ENCODE measurements around the gene PTOV1.

Gene PTOV1

DNA sequence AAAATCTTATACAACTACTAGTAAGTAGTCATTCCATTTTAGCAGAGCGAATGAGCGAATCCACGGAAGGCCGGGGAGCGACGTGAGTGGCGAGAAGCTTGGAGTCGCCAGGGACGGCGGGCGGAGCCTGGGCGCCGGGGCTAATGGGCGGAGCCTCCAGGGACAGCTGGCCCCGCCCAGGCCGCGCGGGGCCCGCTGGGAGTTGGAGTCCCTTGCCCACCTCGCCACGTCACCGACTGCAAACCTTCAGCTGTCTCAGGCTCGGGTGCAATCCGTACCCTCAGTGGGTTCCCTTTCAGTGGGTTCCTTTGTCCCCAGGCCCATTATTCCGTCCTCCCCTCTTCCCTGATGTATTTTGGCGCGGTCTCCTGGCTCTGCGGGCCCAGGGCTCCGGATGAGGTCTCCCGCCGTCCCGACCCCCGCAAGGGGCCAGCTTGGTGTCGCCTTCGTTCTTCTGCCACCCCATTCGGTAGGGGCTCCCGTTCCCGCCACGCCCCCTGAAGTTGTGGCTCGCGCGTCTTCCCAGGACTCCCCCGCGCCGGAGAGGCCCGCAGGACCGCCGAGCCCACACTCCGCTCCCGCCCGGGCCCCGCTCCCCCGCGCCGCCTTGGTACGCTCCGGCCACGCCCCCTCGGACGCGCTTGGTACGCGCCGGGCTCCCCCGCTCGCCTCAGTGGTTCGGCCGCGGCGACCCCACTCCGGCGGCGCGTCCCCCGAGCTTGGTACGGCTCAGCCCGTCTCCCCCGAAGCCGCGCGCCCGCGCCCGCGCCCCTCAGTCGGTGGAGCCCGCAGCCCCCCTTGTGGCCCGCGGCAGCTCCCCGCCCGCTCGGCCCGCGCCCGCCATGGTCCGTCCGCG is at the start of gene PTOV1:
PTOV1 (plus strand) TSS at position 673 of the 856 bp plus-strand sequence.
- DNase-seq (ENCODE audit: low spot score) = peak; percentile 95

DNA sequence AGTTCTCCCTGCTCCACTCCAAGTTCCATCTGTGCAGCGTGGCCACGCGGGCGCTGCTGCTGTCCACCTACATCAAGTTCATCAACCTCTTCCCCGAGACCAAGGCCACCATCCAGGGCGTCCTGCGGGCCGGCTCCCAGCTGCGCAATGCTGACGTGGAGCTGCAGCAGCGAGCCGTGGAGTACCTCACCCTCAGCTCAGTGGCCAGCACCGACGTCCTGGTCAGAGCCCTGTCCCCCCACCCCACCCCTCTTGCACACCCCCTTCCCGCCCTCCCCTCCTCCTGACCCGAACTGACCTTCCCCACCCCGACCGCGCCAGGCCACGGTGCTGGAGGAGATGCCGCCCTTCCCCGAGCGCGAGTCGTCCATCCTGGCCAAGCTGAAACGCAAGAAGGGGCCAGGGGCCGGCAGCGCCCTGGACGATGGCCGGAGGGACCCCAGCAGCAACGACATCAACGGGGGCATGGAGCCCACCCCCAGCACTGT is 49.5 kb upstream of the PTOV1 start:
- no peak for DNase-seq (ENCODE audit: low spot score)

DNA sequence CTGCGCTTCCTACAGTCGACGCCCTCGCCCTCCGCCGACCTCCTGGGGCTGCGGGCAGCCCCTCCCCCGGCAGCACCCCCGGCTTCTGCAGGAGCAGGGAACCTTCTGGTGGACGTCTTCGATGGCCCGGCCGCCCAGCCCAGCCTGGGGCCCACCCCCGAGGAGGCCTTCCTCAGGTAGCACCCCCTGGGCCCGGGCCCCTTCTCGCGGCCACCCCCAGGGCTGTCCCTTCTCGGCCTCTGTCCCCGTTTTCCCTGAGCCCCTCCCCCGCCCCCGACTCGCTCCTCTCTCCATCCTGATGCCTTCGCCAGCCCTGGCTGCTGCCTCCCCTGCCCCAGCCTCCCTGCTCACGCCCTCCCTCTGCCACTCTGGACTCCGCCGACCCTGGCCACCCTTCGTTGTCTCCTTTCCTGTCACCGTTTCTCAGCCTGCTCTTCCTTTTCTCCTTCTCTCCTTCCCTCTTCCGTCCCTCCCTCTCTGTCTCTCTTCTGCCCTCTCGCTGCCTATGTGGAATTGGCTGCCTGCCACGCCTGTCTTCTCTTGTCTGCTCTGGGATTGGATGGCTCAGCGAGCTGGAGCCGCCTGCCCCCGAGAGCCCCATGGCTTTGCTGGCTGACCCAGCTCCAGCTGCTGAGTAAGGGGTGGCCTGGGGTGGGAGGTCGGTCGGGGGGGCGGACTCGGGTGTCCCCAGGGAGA is 48.8 kb upstream of the PTOV1 start:
- DNase-seq (ENCODE audit: low spot score) = peak; percentile 95

DNA sequence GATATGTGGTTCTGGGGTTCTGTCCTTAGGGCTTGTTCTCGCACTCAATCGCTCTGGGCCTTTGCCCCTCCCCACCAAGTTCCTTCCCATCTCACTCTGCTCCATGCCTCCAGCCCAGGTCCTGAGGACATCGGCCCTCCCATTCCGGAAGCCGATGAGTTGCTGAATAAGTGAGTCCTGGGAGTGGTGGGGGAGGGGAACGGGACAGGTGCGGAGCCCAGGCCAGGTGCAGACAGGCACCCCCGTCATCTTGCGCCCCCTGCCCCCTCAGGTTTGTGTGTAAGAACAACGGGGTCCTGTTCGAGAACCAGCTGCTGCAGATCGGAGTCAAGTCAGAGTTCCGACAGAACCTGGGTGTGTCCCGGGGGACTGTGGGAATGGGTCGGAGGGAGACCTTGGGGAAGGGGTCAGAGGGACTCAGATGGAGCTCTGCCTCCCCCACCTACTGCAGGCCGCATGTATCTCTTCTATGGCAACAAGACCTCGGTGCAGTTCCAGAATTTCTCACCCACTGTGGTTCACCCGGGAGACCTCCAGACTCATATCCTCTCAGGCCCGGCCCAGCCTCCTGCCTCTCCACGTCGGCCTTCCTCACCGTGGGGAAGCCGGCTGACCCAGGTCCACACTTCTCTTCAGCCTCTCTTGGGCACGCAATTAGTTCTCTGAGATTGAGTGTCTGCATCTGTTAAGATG is 48.0 kb upstream of the PTOV1 start:
- DNase-seq (ENCODE audit: low spot score) = no peak

DNA sequence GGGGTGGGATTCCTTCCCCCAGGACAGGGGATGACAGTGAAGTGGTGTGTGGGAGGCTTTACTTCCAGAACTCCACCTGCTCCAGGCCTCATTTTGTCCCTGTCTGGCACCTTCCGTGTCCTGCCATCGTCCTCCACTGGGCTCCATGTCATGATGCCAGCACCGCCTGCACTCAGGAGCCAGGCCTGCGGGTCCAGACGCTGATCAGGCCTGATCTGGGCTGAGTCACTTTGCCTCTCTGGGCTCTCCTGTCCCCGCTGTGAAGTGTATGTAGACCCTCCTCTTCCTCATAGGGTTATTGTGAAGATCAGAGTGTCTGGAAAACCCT is 47.5 kb upstream of the PTOV1 start:
- DNase-seq (ENCODE audit: low spot score) = no peak

DNA sequence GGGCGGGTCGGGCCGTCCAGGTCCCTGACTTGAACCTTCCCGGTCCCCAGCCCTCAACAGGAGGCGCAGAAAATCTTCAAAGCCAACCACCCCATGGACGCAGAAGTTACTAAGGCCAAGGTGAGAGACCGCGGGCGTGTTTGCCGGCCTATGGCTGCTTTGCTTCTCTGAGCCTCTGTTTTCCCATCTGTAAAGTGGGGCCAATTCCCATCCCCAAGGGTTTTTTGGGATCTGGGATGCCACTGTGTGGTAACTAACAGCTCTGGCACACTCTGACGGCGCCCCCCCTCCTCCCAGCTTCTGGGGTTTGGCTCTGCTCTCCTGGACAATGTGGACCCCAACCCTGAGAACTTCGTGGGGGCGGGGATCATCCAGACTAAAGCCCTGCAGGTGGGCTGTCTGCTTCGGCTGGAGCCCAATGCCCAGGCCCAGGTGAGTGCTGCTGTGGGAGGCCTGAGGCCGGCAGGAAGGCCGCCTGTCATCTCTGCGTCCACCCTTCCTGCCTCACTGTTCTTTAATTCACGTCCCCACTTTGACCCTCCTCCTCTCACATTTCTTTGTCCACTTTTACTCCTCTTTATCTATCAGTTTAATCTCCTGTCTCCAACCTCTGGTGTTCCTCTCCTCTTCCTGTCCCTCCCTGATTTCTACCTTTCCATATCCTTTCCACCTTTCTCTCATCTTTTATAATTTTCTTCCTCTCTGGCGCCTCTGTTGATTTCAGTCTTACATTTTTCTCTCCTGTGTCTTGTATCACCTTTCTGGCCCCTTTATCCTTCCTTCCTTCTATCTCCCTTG is 44.9 kb upstream of the PTOV1 start:
- no peak for DNase-seq (ENCODE audit: low spot score)

DNA sequence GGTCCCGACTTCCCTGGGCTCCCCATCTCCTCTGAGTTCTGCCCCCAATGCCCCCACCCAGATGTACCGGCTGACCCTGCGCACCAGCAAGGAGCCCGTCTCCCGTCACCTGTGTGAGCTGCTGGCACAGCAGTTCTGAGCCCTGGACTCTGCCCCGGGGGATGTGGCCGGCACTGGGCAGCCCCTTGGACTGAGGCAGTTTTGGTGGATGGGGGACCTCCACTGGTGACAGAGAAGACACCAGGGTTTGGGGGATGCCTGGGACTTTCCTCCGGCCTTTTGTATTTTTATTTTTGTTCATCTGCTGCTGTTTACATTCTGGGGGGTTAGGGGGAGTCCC is 44.4 kb upstream of the PTOV1 start:
- DNase-seq (ENCODE audit: low spot score) = no peak

DNA sequence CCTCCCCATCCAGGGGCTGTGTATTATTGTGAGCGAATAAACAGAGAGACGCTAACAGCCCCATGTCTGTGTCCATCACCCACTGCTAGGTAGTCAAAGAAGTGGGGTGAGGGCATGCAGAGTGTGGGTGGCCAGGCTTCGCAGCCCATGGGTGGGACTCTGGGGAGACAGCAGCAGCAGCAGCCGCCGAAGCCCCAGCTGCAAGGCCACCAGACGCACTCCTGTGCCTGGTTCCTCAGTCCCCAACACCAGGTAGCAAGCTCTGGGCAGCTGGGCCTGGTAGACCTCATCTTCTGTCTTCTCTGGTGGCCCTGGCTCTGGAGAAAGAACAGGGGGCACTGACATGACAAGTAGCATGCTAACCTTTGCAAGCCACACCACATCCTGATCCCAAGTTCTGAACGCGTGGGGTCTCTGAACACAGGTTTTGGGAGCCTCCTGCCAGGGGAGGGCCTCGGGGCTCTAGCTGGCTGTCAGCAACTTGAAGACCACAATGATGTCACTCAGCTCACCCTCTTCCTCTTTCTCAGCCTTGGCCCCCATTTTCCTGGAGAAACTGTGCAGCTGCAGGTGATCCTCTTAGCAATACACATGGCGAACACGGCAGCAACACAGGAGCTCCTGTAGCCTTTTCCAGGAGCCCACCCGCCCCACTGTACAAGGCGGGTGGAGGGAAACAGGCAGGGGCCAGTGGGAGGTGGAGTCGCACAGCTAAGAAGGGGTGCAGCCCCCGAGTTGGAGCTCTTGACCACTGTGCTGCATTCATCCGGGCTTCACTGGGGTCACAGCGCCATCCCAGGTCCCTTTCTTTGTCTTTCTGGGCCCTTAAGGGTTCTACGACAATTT is 43.7 kb upstream of the PTOV1 start:
- peak; percentile 19 for DNase-seq (ENCODE audit: low spot score)

DNA sequence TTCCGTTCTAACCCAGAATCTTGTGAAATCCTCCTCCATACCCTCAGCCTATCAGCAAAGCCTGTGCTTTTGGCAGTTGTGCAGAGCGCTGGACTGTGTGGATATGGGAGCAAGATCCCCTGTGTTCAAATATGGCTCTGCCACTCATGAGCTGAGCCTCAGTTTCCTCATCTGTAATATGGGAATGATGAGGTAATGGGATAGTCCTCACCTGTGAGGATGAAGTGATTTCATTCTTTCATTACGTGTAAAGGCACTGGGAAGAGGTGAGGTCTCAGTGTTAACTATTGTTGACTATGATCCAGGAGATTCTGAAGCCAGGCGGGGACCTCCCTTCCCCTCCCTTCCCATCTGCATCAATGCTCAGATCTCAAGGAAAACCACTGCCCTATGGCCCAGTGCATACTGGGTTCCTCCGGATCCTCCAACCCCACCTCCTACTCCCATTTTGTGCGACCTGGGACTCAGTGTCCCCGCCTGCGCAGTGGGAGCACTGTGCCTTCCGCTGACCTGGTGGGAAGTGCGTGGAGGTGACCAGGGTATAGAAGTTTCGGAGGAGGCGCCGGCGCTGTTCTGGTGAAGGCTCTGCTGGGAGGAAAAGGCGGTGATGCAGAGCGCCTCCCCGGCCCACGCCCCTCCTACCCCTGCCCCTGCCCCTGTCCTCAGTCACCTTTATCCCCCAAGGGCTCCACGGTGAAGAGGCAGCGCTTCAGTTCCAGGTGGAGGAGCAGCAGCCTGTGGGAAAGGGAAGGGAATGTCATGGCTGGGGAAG is 42.9 kb upstream of the PTOV1 start:
- DNase-seq (ENCODE audit: low spot score) = no peak

DNA sequence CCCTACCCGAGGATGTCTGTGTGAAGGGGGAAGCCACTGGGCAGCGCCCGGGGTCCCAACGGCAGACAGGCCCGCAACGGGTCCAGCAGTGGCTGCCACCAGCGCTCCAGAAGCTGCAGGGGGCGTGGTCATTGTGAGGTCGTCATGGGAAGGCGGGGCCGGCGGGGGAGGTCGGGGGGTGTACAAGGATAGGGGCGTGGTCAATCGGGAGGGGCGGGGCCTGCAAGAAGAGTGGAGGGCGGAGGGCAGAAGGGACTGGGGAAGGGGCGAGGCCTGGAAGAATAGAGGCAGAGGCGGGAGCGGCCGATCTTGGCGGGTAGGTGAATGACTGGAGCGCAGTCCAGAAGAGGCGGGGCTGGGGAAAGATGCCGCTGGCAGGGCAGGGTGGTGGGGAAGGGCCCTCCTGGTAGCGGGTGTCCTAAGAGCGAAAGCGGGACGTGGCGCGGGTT is 42.2 kb upstream of the PTOV1 start:
- peak; percentile 82 for DNase-seq (ENCODE audit: low spot score)

DNA sequence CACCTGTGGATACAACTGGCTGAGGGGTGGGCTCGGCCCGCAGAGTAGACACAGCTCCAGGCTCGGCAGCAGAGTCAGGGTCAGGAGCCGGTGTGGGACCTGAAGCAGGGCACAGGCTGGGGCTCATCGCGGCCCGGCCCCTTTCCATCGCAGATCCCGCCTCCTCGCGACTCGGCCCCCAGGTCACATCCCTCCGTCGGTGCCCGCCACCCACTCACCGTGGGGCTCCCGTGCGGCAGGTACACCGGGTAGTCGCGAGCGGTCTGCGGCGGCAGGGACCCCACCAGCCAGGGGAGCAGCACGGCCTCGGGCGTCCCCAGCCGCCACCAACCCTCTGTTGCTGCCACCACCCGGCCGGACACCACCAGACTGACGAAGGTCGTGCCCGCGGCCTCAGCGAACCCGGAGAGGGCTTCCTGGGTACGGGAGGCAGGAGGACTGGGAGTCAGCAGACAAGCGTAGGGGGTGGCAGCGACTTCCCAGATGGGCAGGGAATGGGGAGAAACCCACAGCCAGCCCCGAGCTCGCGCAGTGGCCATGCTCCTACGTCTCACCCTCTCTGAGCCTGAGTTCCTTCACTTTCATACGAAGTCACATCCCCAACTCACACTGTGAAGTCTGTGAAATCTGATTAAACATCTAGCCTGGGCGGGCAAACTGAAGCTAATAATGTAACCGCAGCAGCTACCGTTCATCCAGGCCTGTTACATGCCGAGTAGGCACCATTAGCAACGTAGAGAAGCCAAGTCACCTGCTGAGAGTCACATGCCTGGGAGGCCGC is 41.6 kb upstream of the PTOV1 start:
- peak; percentile 36 for DNase-seq (ENCODE audit: low spot score)

DNA sequence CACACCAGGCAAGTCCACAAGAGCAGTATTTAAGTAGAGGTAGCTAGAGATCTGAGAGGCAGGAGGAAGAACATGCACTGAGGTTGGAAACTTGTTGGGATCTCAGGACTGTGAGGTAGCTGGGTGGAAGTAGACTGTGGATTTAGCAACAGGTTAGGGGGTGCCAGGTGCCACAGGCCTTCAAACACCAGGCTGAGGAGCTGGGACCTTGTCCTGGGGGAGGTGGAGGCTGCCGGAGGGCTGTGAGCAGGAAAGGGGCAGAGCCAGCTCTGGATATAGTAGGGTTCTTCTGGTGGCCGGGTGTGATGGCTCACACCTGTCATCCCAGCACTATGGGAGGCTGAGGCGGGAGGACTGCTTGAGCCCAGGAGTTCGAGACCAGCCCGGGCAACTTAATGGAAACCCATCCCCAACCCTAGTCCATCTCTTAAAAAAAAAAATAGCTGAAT is 41.0 kb upstream of the PTOV1 start:
- DNase-seq (ENCODE audit: low spot score) = no peak

DNA sequence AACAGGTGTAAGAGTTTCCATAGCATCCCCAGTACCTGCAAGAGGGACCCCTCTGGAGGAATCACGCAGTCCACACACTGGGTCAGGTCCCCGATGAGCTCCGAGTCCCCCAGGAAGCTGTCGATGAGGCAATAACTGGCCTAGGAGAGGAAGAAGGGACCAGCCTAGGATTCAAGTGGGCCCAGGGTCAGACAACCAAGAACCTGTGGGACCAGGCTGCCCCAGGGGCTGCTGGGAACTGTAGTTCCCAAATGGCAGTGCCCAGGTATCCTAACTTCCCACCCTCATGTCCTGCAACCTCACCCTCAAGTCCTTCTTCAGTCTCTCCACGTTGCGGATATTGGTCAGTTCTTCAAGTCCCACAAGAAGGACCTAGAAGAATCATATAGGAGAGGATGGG is 39.6 kb upstream of the PTOV1 start:
- no peak for DNase-seq (ENCODE audit: low spot score)

DNA sequence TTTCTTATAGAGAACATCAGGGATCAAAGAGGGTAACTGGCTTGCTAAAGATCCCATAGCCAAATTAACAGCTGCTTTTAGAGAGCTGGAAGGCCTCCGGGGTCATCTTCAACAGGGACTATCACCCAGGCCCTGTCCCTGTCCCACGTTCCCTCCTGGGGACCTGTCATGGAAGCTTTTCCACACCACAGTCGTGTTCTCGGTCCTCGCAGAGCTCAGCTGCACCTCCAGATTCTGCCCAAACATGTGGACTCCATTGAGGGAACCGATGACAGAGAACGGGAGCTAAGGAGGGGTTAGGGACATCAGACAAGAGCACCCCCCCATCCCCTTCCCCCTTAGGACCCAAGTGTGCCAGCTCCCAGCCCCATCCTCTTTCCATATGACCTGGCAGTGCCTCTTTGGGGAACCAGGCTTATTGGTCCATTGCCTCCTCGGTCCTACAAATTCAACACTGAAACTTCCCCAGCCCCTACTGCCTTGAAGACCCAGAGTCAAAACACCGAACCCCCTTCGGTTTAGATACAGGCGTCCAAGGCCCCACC is 38.4 kb upstream of the PTOV1 start:
- peak; percentile 29 for DNase-seq (ENCODE audit: low spot score)

DNA sequence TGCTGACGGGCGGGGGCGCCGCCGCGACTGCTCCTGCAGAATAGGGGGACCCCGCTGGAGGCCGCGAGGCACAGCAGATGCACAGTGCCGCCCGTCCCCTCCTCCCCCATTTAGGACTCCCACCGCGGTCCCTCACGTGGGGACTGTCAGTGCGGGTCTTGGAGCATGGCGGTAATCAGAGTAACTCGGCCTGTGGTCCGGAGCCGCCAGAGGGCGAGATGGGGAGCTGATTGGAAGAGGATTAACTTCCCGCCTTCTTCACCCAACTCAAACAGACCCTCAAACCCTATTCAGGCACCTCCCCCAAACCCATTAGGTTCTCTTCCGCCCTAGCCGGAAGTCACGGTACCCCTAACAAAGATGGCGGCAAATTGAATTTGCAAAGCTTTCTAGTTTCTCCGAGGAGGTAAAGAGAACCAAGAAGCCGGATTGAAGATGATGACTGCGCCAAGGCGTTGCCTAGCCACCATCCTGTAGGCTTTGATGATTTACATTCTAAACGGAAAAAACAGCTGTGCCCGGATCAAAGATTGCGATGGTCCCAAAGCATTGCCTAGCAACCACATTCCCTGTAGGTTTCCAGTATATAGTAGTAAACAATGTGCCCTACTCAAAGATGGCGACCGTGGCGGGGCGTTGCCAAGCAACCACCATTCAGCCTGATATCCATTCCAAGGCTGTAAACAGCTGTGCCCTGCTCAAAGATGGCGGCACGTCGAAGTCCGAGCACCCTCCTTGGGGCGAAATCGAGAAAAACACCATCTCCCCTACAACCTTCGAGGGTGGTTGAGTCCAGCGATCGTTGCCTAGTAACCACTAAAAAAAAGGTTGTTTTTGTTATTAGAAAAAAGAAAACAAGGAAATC is 37.7 kb upstream of the PTOV1 start, which contains the start of gene FUZ:
FUZ (minus strand) TSS at position 296 of the 865 bp plus-strand sequence; CDS start at position 110, 186 bp downstream.
- peak; percentile 99 for DNase-seq (ENCODE audit: low spot score)

DNA sequence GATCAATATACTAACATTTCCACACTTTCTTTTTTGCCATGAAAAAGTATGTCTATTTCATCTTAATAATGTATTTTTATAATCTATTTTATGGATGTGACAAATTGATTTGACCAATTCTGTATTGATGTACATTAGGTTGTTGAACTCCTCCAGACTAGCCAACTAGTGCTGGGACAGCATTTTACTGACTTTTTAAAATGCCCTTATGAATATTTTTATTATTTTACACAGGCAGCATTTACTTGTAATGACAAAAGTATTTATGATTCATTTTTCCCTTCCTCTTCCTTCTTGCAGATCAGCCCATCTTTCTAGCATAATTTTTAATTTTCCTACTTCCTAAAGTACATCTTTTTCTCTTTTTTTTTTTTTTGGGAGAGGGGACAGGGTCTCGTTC is 36.9 kb upstream of the PTOV1 start:
- peak; percentile 35 for DNase-seq (ENCODE audit: low spot score)

DNA sequence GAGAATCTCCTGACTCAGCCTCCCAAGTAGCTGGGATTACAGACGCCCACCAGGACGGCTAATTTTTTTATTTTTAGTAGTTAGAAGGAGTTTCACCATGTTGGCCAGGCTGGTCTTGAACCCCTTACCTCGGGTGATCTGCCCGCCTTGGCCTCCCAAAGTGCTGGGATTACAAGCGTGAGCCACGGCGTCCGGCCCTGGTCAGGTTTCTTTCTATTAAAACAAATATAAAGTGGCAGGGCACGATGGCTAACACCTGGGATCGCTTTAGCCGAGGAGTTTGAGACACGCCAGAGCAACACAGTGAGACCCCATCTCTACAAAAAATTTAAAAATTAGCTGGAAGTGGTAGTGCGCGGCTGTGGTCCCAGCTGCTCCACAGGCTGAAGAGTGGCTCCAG is 34.4 kb upstream of the PTOV1 start:
- no peak for DNase-seq (ENCODE audit: low spot score)

All from pons (tissue), 1 donor.